Cerebellar nuclear complex (tissue), 1 donor: ENCODE results near the gene PACS1.

Experiments used
- DNase-seq, 2 experiments: peaks; one replicate each; lab custom pipeline; 2025; lab: John Stamatoyannopoulos, UW

PACS1 gene

GRCh38 chr11:66259225-66259624 is 189.2 kb downstream of the PACS1 start:
- DNase-seq, result no peak

GRCh38 chr11:66259956-66260355 is 189.9 kb downstream of the PACS1 start:
- no peak for DNase-seq

GRCh38 chr11:66261578-66261977 is 191.5 kb downstream of the PACS1 start:
- DNase-seq, result no peak

GRCh38 chr11:66262191-66262590 is 192.1 kb downstream of the PACS1 start:
- no peak for DNase-seq

GRCh38 chr11:66262696-66263095 is 192.6 kb downstream of the PACS1 start:
- no peak for DNase-seq

GRCh38 chr11:66263231-66263630 is 193.2 kb downstream of the PACS1 start:
- no peak for DNase-seq

GRCh38 chr11:66263785-66264184 is 193.7 kb downstream of the PACS1 start:
- DNase-seq, result no peak

- no peak for DNase-seq
Observed at GRCh38 chr11:66264383-66264782, 194.3 kb downstream of the PACS1 start.

GRCh38 chr11:66264914-66265313 is 194.8 kb downstream of the PACS1 start:
- no peak for DNase-seq

GRCh38 chr11:66265531-66266377 is 195.7 kb downstream of the PACS1 start:
- no peak for DNase-seq

GRCh38 chr11:66266378-66267038 is 196.4 kb downstream of the PACS1 start:
- DNase-seq, result no peak

- no peak for DNase-seq
Observed at GRCh38 chr11:66267039-66267378, 196.9 kb downstream of the PACS1 start.

- DNase-seq, result no peak
Observed at GRCh38 chr11:66267379-66268243, 197.5 kb downstream of the PACS1 start.

GRCh38 chr11:66268244-66268951 is 198.3 kb downstream of the PACS1 start, which contains the start of gene RAB1B:
TSS of gene RAB1B (plus strand) at chr11:66268639. CDS start at chr11:66268680, 41 bp downstream.
- DNase-seq, result peak; percentile 82 to 99

- no peak for DNase-seq
Observed at GRCh38 chr11:66268952-66269905, 199.2 kb downstream of the PACS1 start.

GRCh38 chr11:66271816-66272215 is 201.7 kb downstream of the PACS1 start:
- no peak for DNase-seq

GRCh38 chr11:66272596-66272995 is 202.5 kb downstream of the PACS1 start:
- no peak for DNase-seq

GRCh38 chr11:66274219-66274618 is 204.1 kb downstream of the PACS1 start:
- no peak for DNase-seq

GRCh38 chr11:66275396-66275795 is 205.3 kb downstream of the PACS1 start:
- DNase-seq, result no peak

GRCh38 chr11:66275984-66276612 is 206.0 kb downstream of the PACS1 start:
- DNase-seq, result no peak
